Dermis microvascular lymphatic vessel endothelial cell (primary cell): ENCODE measurements around the gene FEZF1. TPM values are rescaled to one million over a fixed set of nuclear protein-coding genes. Genes with fewer than 3 reads are reported as not detected.

Experiments
- DNase-seq, 2 donors: peaks; one replicate each; pipeline versions ENCODE4 v3.0.0 to v3.0.0-alpha.2; 2010; ENCODE audit warnings: low read depth in 2 of 2
- total RNA-seq: library from RNA; depleted of rRNA; stranded (reverse); fragments of >200 nt; gene quantifications from 2 replicates; pipeline ENCODE4 v1.2.1, GENCODE V29; 2014

Gene FEZF1
- total RNA-seq, 1 donor from 2014 or later, result not detected

DNA sequence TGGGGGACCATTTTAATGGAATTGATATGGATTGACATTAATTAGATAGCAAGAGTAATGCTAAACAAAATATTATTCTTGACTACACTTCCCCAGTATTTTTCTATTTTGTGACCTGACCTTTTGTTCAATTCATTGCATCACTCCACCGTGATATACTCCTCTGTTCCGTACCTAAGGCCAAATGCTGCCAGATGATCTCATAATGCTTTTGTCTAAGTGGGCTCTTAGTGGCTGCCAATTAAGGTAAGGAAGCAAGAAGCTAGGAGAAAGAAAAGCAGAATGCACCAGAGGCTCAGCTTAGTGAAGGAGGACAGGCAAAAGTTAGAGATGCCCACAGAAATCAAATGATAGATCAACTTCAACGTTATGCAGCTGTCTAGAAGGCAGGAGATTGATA is 36.4 kb downstream of the FEZF1 start:
- no peak for DNase-seq

DNA sequence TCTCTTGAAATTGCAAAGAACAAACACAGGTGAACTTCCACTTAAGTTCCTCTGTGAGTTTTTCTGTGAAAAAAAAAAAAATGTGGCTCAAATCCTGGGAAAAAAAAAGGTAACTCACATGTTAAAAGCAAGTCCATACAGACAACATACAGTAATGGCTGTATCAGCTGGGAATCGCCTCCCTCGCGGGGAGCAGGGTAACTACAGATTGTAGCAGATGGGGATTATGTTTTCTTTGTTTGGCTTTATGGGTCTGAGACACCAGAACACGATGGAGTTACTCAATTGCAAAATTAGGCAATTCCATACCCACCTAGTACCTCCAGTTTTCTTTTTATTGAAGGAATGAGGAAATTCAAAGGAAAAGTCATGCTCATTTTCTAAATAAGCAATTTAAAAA is 42.3 kb downstream of the FEZF1 start:
- no peak for DNase-seq

DNA sequence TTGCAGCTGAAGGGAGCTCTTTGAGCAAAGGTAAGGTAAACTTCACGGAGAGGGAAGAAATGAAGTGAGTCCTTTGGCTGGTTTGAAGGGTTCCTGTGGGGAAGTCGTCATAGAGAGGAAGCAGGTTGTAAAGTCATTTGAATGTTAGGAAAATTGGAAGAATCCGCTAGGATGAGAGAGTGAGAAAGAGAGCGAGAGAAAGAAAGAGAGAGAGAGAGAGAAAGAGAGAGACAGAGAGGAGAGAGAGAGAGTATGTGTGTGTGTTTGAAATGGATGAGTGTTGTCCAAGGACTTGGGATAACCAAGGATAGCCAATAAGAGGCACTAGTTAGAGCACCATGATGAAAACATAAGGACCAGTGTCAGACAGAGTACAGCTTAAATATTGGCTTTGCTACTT is 43.1 kb downstream of the FEZF1 start:
- DNase-seq, result no peak

DNA sequence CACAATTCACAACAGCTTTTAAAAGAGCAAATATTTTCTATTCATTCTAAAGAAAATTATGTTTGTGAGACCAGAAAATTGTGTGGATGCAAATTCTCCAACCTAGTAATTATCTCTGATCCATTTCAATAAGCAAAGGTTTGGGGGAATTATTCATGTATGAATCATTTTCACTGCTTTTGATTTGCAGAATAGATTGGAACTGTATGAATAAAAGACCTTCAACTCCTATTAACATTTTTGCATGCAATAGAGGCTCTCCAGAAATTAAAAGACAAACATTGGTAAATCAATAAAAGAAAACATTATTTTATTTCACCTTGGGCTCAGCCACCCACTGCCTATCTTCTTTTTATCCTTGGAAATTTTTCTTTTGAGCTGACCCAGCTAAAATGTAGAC is 43.5 kb downstream of the FEZF1 start:
- DNase-seq, result no peak

DNA sequence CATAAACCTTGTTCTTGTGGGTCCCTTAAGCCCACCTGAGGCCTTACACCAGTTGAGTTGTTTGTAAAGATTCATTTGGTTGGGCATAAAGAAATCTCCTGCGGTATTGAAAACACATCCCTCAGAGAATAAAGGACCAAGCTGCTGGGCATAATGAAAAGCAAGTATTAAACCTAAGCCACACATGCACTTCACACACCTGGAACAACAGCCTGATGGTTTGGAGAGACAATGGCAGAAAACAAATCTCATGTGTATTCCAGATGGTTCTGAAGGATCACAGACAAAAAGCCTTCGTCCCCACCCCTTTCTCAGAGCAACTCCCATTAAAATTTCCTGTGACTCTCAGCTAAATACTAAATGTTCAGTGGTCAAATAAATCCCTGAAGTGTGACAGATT is 44.2 kb downstream of the FEZF1 start:
- no peak for DNase-seq

DNA sequence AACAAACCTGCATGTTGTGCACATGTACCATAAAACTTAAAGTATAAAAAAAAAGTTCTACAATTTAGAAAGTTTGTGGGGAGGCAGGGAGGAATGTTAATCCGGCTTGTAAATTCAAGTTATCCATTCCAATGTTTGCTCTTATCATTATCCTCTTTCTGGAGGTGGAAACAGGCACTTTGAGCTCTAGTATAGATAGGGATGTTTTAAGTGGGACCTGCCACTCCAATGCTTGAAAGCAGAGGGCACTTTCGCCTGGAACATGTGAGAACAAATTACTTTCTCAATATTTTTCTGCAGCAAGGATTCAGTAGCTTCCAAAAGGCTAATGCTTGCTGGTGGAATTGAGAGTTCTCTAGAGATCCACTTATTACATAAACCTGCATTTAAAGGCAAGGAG is 45.6 kb downstream of the FEZF1 start:
- no peak for DNase-seq

DNA sequence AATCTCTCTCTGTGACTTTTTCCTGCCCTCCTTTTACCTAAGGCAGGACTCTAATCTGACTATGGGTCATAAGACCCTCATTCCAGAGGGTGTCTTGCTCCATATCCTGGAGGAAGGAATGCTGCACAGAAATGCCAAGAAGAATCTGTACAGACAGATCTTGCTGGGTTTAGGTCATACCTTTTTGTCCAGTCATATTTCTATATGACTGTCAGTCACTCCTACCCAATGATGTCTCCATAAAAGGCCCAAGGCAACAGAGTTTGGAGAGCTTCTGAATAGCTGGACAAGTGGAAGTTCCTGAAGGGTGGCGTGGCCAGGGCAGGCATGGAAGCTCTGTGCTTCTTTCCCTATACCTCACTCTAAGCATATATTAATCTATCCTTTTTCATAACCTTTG is 47.5 kb downstream of the FEZF1 start:
- no peak for DNase-seq

DNA sequence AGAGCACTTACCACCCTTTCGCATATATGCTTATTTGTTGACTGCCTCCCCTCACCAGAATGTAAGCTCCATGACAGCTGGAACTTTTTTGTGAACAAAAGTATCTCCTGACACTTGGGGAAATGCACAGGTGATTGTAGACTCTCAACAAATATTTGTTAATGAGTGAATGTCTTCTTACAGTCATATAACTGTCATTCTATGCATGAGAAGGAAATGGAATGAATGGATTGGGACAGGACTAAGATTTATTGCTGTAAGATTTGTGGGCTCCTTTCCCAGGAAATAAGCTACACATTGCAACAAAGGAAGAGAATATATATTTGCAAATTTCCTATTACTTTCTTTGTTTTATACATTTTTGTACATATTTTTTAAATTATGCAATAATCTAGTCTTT is 48.5 kb downstream of the FEZF1 start:
- DNase-seq, result no peak

DNA sequence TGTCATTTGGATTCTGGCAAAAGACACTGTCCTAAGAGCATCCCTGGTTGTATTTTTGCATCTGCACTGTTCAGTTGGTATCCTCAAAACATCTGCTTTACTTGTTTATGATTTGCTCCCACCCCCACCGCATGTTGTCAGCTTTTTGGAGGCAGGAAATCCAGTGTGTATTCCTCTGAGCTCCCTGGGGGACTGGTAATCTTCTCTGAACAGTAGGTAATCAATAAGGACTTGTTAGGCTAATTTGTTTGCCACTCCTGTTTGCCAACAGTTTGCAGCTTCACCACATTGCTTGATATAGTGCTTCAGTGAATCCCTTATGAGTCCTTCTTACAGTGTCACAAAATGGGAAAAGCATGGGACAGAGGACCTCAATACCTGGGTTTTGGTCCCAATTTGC is 49.1 kb downstream of the FEZF1 start:
- no peak for DNase-seq

Other genes with a start within 250 kb of the FEZF1 start
- 15.9 and 19.0 TPM in 2 replicates for gene AASS, start 160.5 kb downstream of the FEZF1 start, total RNA-seq